Measurements from ENCODE around the gene CIDEB.

CIDEB gene

DNA sequence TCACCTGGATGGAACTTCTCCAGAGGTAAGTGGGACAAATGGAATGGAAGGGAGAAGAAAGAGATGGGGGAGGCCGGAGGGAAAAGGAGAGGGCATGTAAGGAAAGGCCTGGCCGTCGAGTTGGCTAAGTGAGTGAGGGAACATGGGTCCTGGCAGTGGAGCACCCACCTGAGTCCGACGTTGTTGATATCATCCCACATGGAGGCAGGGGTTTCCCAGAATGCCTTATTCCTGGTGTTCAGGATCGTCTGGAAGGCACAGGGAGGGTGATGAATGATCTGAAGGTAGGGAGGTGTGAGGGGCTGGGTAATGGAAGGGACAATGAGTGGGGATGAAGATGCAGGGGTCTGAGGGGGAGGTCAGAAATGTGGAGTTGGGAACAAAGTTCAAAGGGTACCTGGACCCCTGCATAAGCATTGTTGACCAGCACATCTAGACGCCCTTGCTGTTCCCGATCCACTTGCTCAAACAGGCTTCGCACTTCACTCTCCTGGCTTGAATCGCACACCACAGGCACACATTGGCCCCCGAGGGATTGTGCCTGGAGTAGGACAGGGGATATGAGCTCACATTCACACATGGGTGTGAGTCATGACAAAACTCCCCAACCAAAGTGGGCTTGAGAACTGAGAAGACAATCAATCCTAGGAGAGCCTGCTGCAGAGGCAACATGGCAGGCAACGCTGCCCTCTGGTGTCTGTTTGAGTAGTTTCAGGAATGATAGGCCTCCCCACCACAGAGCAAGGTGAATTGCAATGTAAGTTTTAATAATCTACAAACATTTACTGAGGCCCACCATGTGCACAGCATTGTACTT lies 11.2 kb downstream of the CIDEB start:
- H3K36me3 Mint-ChIP-seq (ENCODE audit: low read depth): peaks cover 27% of the 10 kb centered on the region
- peaks cover 3% of the 10 kb centered on the region for H3K27me3 Mint-ChIP-seq (ENCODE audit: low read depth)
- H3K4me3 Mint-ChIP-seq: no peak overlapping the region
- no peaks in the 10 kb centered on the region for H3K9me3 Mint-ChIP-seq
- H3K27ac Mint-ChIP-seq: peak overlapping the region; percentile 78
- peaks cover 32% of the 10 kb centered on the region for H3K4me1 Mint-ChIP-seq (ENCODE audit: low read depth)

DNA sequence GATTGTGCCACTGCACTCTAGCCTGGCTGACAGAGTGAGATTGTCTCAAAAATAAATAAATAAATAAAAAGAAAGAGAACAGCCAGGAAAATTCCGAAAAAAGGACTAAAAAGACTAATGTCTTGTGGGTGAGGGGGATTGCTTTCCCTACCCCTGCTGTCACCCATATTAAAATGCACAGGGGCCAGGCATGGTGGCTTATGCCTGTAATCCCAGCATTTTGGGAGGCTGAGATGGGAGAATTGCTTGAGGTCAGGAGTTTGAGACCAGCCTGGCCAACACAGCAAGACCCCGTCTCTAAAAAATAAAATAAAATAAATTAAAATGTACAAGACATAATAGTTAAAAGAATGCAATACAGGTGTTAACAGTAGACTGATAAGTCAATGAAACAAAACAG lies 14.3 kb downstream of the CIDEB start:
- peaks cover 38% of the 10 kb centered on the region for H3K36me3 Mint-ChIP-seq (ENCODE audit: low read depth)
- H3K9me3 Mint-ChIP-seq: no peaks in the 10 kb centered on the region
- H3K4me1 Mint-ChIP-seq (ENCODE audit: low read depth): peaks cover 27% of the 10 kb centered on the region
- peaks cover 10% of the 10 kb centered on the region for H3K27me3 Mint-ChIP-seq (ENCODE audit: low read depth)
- no peak overlapping the region for H3K4me3 Mint-ChIP-seq
- H3K27ac Mint-ChIP-seq: no peak overlapping the region

DNA sequence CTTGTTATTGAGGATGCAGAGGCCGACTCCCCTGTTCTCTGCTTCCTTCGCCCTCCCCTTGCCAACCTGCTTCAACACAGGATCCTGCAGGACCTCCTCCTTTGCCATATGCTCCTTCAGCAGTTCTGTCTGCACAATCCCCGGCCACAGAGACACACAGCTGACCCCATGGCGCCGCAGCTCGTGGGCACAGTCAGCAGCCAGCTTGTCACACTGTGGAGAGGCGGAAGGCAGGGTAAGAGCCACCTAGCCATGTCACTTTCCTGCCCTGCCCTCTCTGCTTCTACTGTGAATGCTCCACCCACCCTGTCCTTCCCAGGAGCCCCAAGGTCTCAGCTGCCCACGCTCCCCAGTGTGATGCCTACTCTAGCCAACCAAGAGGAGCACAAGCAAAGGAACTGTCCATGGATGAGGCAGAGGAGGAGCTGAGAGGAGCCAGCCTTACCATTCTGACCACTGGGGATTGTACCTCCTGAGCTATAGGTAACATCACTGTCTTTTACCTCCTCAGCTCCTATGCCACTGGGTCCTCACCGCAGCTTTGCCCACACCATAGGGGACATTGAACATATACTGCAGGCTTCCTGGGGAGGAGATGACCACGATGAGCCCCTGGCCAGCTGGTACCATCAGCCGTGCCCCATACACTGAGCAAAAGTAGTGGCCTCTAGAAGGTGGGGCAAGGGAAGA lies 15.5 kb downstream of the CIDEB start:
- Mint-ChIP-seq H3K36me3 (ENCODE audit: low read depth) (peaks cover 41% of the 10 kb centered on the region), H3K27me3 (ENCODE audit: low read depth) (peaks cover 20% of the 10 kb centered on the region), H3K27ac (no peak overlapping the region), H3K9me3 (no peaks in the 10 kb centered on the region), H3K4me3 (no peak overlapping the region), H3K4me1 (ENCODE audit: low read depth) (peaks cover 29% of the 10 kb centered on the region)

DNA sequence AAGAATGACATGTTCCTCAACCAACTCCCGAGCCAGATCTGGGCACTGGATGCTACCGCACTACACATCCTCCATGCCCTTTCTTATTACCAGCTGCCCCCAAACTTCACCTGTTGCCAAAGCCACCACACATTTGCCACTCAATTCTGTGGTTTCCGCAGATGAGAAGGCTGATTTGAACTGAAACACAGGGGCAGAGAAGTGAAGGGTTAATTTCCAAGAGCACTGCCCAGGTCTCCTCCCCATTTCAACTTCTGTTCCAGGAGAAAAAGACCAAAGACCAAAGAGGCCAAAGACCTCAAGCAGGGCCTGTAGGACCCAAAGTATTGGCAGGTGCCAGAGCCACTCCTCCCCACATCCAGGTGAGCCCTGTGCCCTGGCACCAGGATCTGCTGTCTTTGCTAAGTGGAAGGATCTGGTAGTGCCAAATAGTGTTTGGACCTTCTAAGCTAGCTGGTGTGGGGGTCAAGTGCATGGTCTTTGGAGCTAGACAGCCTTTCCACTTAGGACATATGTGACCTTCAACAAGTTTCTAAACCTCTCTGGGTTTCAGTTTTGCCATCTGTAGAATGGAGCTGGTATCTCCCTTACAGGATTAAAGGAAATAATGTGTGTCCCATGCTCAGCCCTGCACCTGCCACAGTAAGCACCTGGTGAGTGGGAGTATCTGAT lies 16.2 kb downstream of the CIDEB start:
- H3K4me3 Mint-ChIP-seq: no peak overlapping the region
- peaks cover 23% of the 10 kb centered on the region for H3K4me1 Mint-ChIP-seq (ENCODE audit: low read depth)
- H3K27me3 Mint-ChIP-seq (ENCODE audit: low read depth): peaks cover 21% of the 10 kb centered on the region
- H3K9me3 Mint-ChIP-seq: no peaks in the 10 kb centered on the region
- no peak overlapping the region for H3K27ac Mint-ChIP-seq
- peaks cover 39% of the 10 kb centered on the region for H3K36me3 Mint-ChIP-seq (ENCODE audit: low read depth)

DNA sequence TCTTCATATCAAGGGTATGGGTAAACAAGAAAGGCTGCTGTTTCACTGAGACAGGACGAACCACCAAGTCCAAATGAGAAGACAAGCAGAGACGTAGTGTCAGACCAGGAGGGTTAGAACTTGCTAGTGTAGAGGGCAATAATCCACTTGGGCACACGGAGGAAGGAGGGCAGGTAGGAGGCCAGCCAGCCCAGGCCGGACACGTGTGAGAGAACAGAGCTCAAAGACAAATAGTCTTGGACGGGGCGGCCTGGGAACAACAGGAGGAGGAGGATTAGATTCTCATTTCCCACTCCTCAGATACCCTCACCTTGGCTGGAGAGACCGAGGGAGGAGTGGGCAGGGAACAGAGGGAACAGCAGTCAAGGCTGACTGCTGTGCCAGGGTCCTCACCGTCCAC lies 17.0 kb downstream of the CIDEB start:
- Mint-ChIP-seq H3K4me1 (ENCODE audit: low read depth) (peaks cover 17% of the 10 kb centered on the region), H3K27ac (no peak overlapping the region), H3K4me3 (no peak overlapping the region), H3K27me3 (ENCODE audit: low read depth) (peaks cover 26% of the 10 kb centered on the region), H3K9me3 (no peaks in the 10 kb centered on the region), H3K36me3 (ENCODE audit: low read depth) (peaks cover 35% of the 10 kb centered on the region)

DNA sequence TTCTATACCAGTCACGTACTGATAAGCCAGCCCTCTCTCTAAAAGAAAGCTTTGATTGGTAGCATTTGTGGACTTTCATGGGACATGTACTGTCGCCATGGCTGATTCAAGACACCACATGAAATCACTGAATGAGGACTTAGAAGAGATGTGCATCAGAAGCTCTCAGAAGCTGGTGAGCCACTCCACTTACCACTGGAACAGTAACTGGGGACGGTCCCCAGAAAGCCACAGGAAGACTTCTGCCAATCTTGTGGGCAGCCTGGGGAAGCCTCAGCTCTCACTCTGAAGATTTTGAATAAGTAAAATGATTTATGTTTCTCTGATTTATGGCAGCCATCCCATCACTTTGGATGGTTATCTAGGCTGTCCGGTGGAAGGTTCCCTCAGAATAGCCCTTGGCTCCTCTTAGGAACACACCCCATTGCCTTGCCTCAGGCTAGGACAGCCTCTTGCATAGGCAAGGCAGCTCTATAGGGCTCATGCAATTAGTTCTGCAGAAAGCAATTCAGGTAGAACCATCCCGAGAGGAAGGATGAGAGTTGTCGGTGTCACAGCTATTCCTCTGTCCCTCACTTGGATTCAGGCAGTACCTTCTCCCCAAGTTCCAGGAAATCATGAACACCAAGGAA lies 18.0 kb downstream of the CIDEB start:
- Mint-ChIP-seq H3K36me3 (ENCODE audit: low read depth) (peaks cover 35% of the 10 kb centered on the region), H3K4me1 (ENCODE audit: low read depth) (peaks cover 17% of the 10 kb centered on the region), H3K27me3 (ENCODE audit: low read depth) (peaks cover 29% of the 10 kb centered on the region), H3K9me3 (no peaks in the 10 kb centered on the region), H3K4me3 (no peak overlapping the region), H3K27ac (no peak overlapping the region)

DNA sequence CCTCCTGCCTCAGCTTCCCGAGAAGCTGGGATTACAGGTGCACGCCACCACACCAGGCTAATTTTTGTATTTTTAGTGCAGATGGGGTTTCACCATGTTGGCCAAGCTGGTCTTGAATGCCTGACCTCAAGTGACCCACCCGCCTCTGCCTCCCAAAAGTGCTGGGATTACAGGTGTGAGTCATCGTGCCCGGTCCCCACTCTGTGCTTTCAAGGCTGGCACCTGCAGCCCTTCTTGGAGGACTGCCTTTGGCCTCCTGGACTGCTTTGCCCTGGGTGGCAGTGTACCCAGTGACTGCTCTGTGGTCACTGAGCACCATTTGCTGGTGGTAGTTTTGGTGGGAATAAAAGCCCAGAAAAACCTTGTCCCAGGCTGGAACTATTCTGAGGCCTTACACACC lies 20.8 kb downstream of the CIDEB start:
- H3K36me3 Mint-ChIP-seq (ENCODE audit: low read depth): peaks cover 20% of the 10 kb centered on the region
- peaks cover 17% of the 10 kb centered on the region for H3K4me1 Mint-ChIP-seq (ENCODE audit: low read depth)
- H3K9me3 Mint-ChIP-seq: no peaks in the 10 kb centered on the region
- H3K27me3 Mint-ChIP-seq (ENCODE audit: low read depth): peaks cover 33% of the 10 kb centered on the region
- H3K4me3 Mint-ChIP-seq: no peak overlapping the region
- H3K27ac Mint-ChIP-seq: no peak overlapping the region

DNA sequence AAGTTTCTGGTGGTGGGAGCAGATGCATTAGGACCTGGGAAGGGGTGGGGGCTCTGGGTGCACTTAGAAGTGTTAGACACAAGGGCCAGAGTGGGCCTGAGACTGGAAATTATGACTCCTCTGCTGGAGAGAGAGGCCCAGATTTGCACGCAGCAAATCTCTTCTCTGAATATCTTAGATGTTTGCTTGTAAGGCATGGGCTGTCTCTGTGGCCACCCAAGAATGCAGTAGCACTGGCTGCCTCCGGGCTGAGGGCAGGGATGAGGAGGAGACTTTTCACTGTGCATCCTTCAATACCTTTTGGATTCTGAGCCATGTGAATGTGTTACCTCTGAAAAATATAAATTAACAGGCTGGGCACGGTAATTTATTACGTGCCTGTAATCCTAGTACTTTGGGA lies 22.4 kb downstream of the CIDEB start:
- H3K36me3 Mint-ChIP-seq (ENCODE audit: low read depth): peaks cover 5% of the 10 kb centered on the region
- H3K4me1 Mint-ChIP-seq (ENCODE audit: low read depth): peaks cover 17% of the 10 kb centered on the region
- no peak overlapping the region for H3K4me3 Mint-ChIP-seq
- peaks cover 27% of the 10 kb centered on the region for H3K27me3 Mint-ChIP-seq (ENCODE audit: low read depth)
- no peak overlapping the region for H3K27ac Mint-ChIP-seq
- no peaks in the 10 kb centered on the region for H3K9me3 Mint-ChIP-seq

DNA sequence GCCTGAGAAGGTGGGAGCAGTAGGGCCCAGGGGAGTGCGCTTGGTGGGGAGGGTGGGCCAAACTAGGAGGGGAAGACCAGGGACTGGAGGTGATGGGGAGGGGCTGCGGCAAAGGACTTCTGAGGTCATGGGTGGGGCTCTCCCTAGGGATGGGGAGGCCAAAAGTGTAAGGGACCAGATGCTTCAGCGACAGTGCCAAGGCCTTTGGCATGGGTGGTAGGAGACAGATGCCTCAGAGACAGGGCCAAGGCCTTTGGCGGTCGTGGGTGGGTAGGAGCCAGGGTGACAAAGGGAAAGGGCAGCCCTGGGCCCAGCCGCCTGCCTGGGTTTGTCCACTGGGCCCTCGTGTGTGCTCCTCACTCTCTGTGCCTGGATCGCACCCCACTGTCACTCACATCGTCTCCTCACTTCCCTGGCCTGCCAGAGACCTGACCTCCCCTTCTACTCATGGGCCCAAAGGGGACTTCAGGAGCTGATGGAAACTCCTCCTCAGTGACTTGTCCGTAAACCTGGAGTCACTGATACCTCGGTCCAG lies 23.2 kb downstream of the CIDEB start:
- H3K36me3 Mint-ChIP-seq (ENCODE audit: low read depth): peaks cover 3% of the 10 kb centered on the region
- H3K4me1 Mint-ChIP-seq (ENCODE audit: low read depth): peaks cover 11% of the 10 kb centered on the region
- H3K27me3 Mint-ChIP-seq (ENCODE audit: low read depth): peaks cover 26% of the 10 kb centered on the region
- no peak overlapping the region for H3K27ac Mint-ChIP-seq
- H3K9me3 Mint-ChIP-seq: no peaks in the 10 kb centered on the region
- H3K4me3 Mint-ChIP-seq: no peak overlapping the region

DNA sequence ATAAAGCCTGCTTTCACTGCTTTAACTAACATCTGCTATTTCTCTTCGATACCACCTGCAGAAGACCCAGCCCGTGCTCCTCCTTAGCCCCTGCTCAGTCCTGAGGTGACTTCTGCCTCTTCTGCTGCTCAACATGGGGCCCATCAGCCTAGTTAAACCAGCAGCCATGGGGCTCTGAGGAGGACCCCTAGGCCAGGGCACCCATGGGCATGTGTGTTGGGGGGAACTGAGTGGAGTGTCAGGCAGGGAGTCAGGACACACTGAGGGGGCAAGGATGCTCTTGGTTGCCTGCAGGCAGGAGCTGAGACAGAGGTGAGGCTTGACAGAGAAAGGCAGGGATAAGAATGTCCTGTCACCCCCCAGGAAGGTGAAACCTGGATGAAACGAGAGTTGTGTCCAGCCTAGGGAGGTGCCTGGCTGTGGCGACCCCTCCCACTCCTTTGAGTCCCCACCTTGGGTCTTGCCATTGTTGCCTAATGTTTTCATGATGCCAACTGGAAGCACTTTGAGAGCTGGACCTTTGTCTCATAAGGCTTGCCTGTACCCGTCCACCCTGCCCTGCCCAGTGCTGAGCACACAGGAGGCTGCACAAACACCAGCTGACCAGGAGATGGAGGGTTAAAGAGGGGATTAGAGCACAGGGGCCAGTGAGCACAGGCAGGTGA lies 23.8 kb downstream of the CIDEB start:
- Mint-ChIP-seq H3K36me3 (ENCODE audit: low read depth) (peaks cover 3% of the 10 kb centered on the region), H3K9me3 (no peaks in the 10 kb centered on the region), H3K4me3 (no peak overlapping the region), H3K4me1 (ENCODE audit: low read depth) (peaks cover 15% of the 10 kb centered on the region), H3K27ac (no peak overlapping the region), H3K27me3 (ENCODE audit: low read depth) (peaks cover 26% of the 10 kb centered on the region)

DNA sequence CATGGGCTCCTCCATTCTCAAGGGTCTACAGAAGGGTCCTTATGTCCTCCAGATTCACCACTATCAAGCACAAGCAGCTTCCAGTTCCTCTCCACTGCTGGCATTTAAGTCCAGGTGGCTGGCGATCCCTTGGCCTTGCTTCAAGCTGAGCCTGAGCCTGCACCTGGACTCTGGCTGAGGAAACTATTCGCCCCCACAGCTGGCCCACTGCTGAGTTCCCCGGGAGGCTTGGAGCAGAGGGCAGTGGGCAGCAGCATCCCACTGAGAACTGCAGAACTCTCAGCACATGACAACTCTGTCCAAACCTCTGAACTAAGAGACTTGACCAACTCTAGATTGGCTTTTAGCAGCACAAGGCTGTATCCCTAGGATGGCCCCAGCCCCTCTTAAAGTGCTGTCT lies 25.0 kb downstream of the CIDEB start:
- H3K4me3 Mint-ChIP-seq: no peak overlapping the region
- H3K36me3 Mint-ChIP-seq (ENCODE audit: low read depth): peaks cover 3% of the 10 kb centered on the region
- no peaks in the 10 kb centered on the region for H3K9me3 Mint-ChIP-seq
- no peak overlapping the region for H3K27ac Mint-ChIP-seq
- peaks cover 21% of the 10 kb centered on the region for H3K27me3 Mint-ChIP-seq (ENCODE audit: low read depth)
- peaks cover 17% of the 10 kb centered on the region for H3K4me1 Mint-ChIP-seq (ENCODE audit: low read depth)

DNA sequence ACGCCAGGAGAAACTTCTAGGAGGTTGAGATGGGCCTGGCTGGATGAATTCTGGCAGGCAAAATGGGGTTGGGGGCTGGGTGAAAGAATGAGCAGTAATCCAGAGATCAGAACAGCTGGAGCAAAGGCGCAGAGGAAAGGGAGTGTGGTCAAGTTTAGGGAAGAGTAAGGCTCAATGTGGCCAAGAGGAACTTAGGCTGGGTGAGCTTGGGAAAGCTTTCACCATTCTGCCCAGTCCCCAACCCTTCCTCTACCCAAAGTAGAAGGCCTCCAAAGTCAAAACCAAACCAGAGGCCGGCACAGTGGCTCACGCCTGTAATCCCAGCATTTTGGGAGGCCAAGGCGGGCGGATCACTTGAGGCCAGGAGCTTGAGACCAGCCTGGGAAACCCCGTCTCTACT lies 26.1 kb downstream of the CIDEB start:
- Mint-ChIP-seq H3K4me1 (ENCODE audit: low read depth) (peaks cover 19% of the 10 kb centered on the region), H3K27ac (no peak overlapping the region), H3K36me3 (ENCODE audit: low read depth) (peaks cover 2% of the 10 kb centered on the region), H3K27me3 (ENCODE audit: low read depth) (peaks cover 15% of the 10 kb centered on the region), H3K9me3 (no peaks in the 10 kb centered on the region), H3K4me3 (no peak overlapping the region)

DNA sequence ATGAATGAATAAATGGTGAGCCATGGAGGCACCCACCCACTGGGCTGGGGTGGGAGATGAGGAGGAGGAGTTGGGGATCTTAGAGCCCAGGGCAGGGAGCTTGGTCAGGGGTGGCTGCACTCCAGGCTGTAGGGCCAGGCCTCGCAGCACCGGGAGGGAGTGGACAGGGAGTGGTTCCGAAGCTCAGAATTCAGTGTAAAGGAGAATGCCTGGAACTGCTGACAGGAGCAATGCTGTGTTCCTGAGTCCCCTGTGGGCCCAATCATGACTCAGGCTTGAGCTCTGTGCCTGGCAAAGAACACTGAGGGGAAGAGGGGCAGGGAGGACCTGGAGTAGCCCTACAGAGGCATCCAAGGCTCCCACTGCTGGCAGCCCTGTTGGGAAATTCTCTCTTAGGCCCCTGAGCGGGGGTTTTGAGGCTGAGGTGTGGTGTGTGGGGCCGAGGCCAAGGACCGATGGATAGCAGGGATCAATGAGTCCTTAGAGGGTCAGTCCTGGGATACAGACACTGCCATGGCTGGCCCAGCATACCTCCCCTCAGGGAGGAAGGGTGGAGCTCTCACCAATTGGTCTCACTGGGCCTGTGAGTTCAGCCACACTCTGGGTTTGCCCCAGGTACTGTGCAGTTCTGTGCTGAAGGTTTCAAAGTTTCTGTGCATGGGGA lies 26.8 kb downstream of the CIDEB start:
- H3K27me3 Mint-ChIP-seq (ENCODE audit: low read depth): peaks cover 11% of the 10 kb centered on the region
- no peak overlapping the region for H3K4me3 Mint-ChIP-seq
- H3K4me1 Mint-ChIP-seq (ENCODE audit: low read depth): peaks cover 19% of the 10 kb centered on the region
- peak overlapping the region; percentile 38 for H3K27ac Mint-ChIP-seq
- H3K9me3 Mint-ChIP-seq: no peaks in the 10 kb centered on the region
- peaks cover 2% of the 10 kb centered on the region for H3K36me3 Mint-ChIP-seq (ENCODE audit: low read depth)

Measured in T-helper 1 cell treated with Interleukin-12 subunit alpha and Interleukin-12 subunit beta and Interleukin-4 antibody, amounts not matched to agents 30 μg/mL and 1 μg/mL, for 36 hours (primary cell).